Measurements from ENCODE around the gene TWF2.

GRCh38 chr3:52218026-52218425 is 20.9 kb downstream of the TWF2 start:
- TF ChIP-seq CTCF (conservative IDR thresholded peaks at IDR 0.05): no peak
- no peak for TF ChIP-seq EZH2 (IDR thresholded peaks at IDR 0.05; ENCODE audit: low read depth)
